ENCODE data around the gene TMCO4. TPM values are rescaled to one million over a fixed set of nuclear protein-coding genes. Genes with fewer than 3 reads are reported as not detected.
"Not testable (repeated sequence)": the region's sequence is repeated elsewhere in the genome, so short reads cannot be mapped to it uniquely, and the experiment has no call there.

The TMCO4 gene
- polyA plus RNA-seq (2013) = 5.0 and 5.7 TPM in 2 replicates

GRCh38 chr1:19799230-19800075 is at the start of gene TMCO4:
Gene TMCO4 (minus strand): TSS chr1:19799916. CDS start chr1:19780758, 19,158 bp downstream.
- peaks cover 2% of the 10 kb centered on the region for H3K79me2 ChIP-seq (ENCODE audit: control insufficient read depth, insufficient read depth, low read length, poor library complexity)
- WGBS (ENCODE audit: extremely low coverage, insufficient coverage, insufficient read length) = no CpG with 5 or more reads among the region's 70 CpGs

GRCh38 chr1:19849307-19849706 is 49.6 kb upstream of the TMCO4 start:
- not testable (repeated sequence) for H3K23ac ChIP-seq (ENCODE audit: low read length); H2BK5ac ChIP-seq (ENCODE audit: low read depth, low read length, poor library complexity); H3K36me3 ChIP-seq (ENCODE audit: control insufficient read depth in 1 of 2, insufficient read depth in 2 of 2, low read length in 2 of 2); H3K9ac ChIP-seq (ENCODE audit: low read length); H4K12ac ChIP-seq (ENCODE audit: low read depth, low read length); H3K9me3 ChIP-seq (ENCODE audit: insufficient read depth, low read depth, low read length); H4K8ac ChIP-seq (ENCODE audit: low read depth, low read length); H3K4me1 ChIP-seq (ENCODE audit: control insufficient read depth in 1 of 2, insufficient read depth in 2 of 2, low read length in 2 of 2); H3K4me3 ChIP-seq (ENCODE audit: low read depth, low read length); H3K27me3 ChIP-seq (ENCODE audit: insufficient read depth, low read length); H3K4me2 ChIP-seq (ENCODE audit: low read length); H2AK5ac ChIP-seq (ENCODE audit: low read length); H3K14ac ChIP-seq (ENCODE audit: low read length); H3K4ac ChIP-seq (ENCODE audit: low read depth, low read length); H4K91ac ChIP-seq (ENCODE audit: low read depth, low read length); H2AFZ ChIP-seq (ENCODE audit: insufficient read depth, low read length, poor library complexity); H3K79me2 ChIP-seq (ENCODE audit: control insufficient read depth, insufficient read depth, low read length, poor library complexity); H3K18ac ChIP-seq (ENCODE audit: low read length); H3K27ac ChIP-seq (ENCODE audit: low read depth, low read length); H2BK12ac ChIP-seq (ENCODE audit: low read length); DNase-seq; H2BK120ac ChIP-seq (ENCODE audit: insufficient read depth, low read length, poor library complexity); H3K79me1 ChIP-seq (ENCODE audit: low read length)
- WGBS (ENCODE audit: extremely low coverage, insufficient coverage, insufficient read length) = no CpG with 5 or more reads among the region's 3 CpGs

More at GRCh38 chr1:19799230-19800075, at the start of gene TMCO4:
- Histone ChIP-seq H2AK5ac (ENCODE audit: low read length) (no peak within 1 kb of the TSS), H3K4me2 (ENCODE audit: low read length) (peak within 1 kb of the TSS; percentile 93), H2AFZ (ENCODE audit: insufficient read depth, low read length, poor library complexity) (peak within 1 kb of the TSS; percentile 66), H4K91ac (ENCODE audit: low read depth, low read length) (peak within 1 kb of the TSS; percentile 38), H3K79me1 (ENCODE audit: low read length) (peaks cover 5% of the 10 kb centered on the region), H2BK120ac (ENCODE audit: insufficient read depth, low read length, poor library complexity) (no peak within 1 kb of the TSS), H3K9ac (ENCODE audit: low read length) (peak within 1 kb of the TSS; percentile 42), H3K14ac (ENCODE audit: low read length) (peak within 1 kb of the TSS; percentile 65), H3K4me3 (ENCODE audit: low read depth, low read length) (peak within 1 kb of the TSS; percentile 75), H3K23ac (ENCODE audit: low read length) (no peak within 1 kb of the TSS), H3K9me3 (ENCODE audit: insufficient read depth, low read depth, low read length) (no peaks in the 10 kb centered on the region), H4K12ac (ENCODE audit: low read depth, low read length) (peak within 1 kb of the TSS; percentile 80), H3K27ac (ENCODE audit: low read depth, low read length) (no peak within 1 kb of the TSS), H2BK12ac (ENCODE audit: low read length) (no peak within 1 kb of the TSS), H3K27me3 (ENCODE audit: insufficient read depth, low read length) (no peaks in the 10 kb centered on the region), H3K4ac (ENCODE audit: low read depth, low read length) (peak within 1 kb of the TSS; percentile 44), H3K36me3 (ENCODE audit: control insufficient read depth in 1 of 2, insufficient read depth in 2 of 2, low read length in 2 of 2) (no peaks in the 10 kb centered on the region), H3K18ac (ENCODE audit: low read length) (no peak within 1 kb of the TSS), H4K8ac (ENCODE audit: low read depth, low read length) (peak within 1 kb of the TSS; percentile 83), H2BK5ac (ENCODE audit: low read depth, low read length, poor library complexity) (peak within 1 kb of the TSS; percentile 31), H3K4me1 (ENCODE audit: control insufficient read depth in 1 of 2, insufficient read depth in 2 of 2, low read length in 2 of 2) (peaks cover 0 to 7% of the 10 kb centered on the region in 2 experiments)
- DNase-seq = peak; percentile 33 to 70

GRCh38 chr1:19847334-19847733 is 47.6 kb upstream of the TMCO4 start:
- H3K23ac ChIP-seq (ENCODE audit: low read length); H2BK120ac ChIP-seq (ENCODE audit: insufficient read depth, low read length, poor library complexity); DNase-seq; H2BK5ac ChIP-seq (ENCODE audit: low read depth, low read length, poor library complexity); H3K27ac ChIP-seq (ENCODE audit: low read depth, low read length); H2AFZ ChIP-seq (ENCODE audit: insufficient read depth, low read length, poor library complexity); H3K4ac ChIP-seq (ENCODE audit: low read depth, low read length); H3K4me2 ChIP-seq (ENCODE audit: low read length); H4K12ac ChIP-seq (ENCODE audit: low read depth, low read length); H4K8ac ChIP-seq (ENCODE audit: low read depth, low read length); H3K4me1 ChIP-seq (ENCODE audit: control insufficient read depth in 1 of 2, insufficient read depth in 2 of 2, low read length in 2 of 2); H3K9me3 ChIP-seq (ENCODE audit: insufficient read depth, low read depth, low read length); H3K4me3 ChIP-seq (ENCODE audit: low read depth, low read length); H3K9ac ChIP-seq (ENCODE audit: low read length); H3K27me3 ChIP-seq (ENCODE audit: insufficient read depth, low read length); H3K79me1 ChIP-seq (ENCODE audit: low read length); H3K36me3 ChIP-seq (ENCODE audit: control insufficient read depth in 1 of 2, insufficient read depth in 2 of 2, low read length in 2 of 2); H3K18ac ChIP-seq (ENCODE audit: low read length); H4K91ac ChIP-seq (ENCODE audit: low read depth, low read length); H3K79me2 ChIP-seq (ENCODE audit: control insufficient read depth, insufficient read depth, low read length, poor library complexity); H2AK5ac ChIP-seq (ENCODE audit: low read length); H2BK12ac ChIP-seq (ENCODE audit: low read length); H3K14ac ChIP-seq (ENCODE audit: low read length): not testable (repeated sequence)
- WGBS (ENCODE audit: extremely low coverage, insufficient coverage, insufficient read length) = no CpG with 5 or more reads among the region's 9 CpGs

GRCh38 chr1:19846338-19846737 is 46.6 kb upstream of the TMCO4 start:
- no CpG with 5 or more reads among the region's 3 CpGs for WGBS (ENCODE audit: extremely low coverage, insufficient coverage, insufficient read length)
- Histone ChIP-seq H3K79me1 (ENCODE audit: low read length) (no peaks in the 10 kb centered on the region), H3K4me3 (ENCODE audit: low read depth, low read length) (no peak overlapping the region), H2AK5ac (ENCODE audit: low read length) (no peak overlapping the region), H3K9me3 (ENCODE audit: insufficient read depth, low read depth, low read length) (no peaks in the 10 kb centered on the region), H3K9ac (ENCODE audit: low read length) (no peak overlapping the region), H3K4me1 (ENCODE audit: control insufficient read depth in 1 of 2, insufficient read depth in 2 of 2, low read length in 2 of 2) (no peaks in the 10 kb centered on the region), H3K18ac (ENCODE audit: low read length) (no peak overlapping the region), H4K12ac (ENCODE audit: low read depth, low read length) (no peak overlapping the region), H4K91ac (ENCODE audit: low read depth, low read length) (no peak overlapping the region), H3K14ac (ENCODE audit: low read length) (no peak overlapping the region), H2BK120ac (ENCODE audit: insufficient read depth, low read length, poor library complexity) (no peak overlapping the region), H3K4ac (ENCODE audit: low read depth, low read length) (no peak overlapping the region), H2AFZ (ENCODE audit: insufficient read depth, low read length, poor library complexity) (no peak overlapping the region), H2BK5ac (ENCODE audit: low read depth, low read length, poor library complexity) (no peak overlapping the region), H3K79me2 (ENCODE audit: control insufficient read depth, insufficient read depth, low read length, poor library complexity) (no peaks in the 10 kb centered on the region), H3K27me3 (ENCODE audit: insufficient read depth, low read length) (no peaks in the 10 kb centered on the region), H3K36me3 (ENCODE audit: control insufficient read depth in 1 of 2, insufficient read depth in 2 of 2, low read length in 2 of 2) (no peaks in the 10 kb centered on the region), H4K8ac (ENCODE audit: low read depth, low read length) (no peak overlapping the region), H3K23ac (ENCODE audit: low read length) (no peak overlapping the region), H3K4me2 (ENCODE audit: low read length) (no peak overlapping the region), H3K27ac (ENCODE audit: low read depth, low read length) (no peak overlapping the region), H2BK12ac (ENCODE audit: low read length) (no peak overlapping the region)
- no peak for DNase-seq
